Naive thymus-derived CD8-positive, alpha-beta T cell (primary cell): ENCODE measurements around the gene ZRANB1. TPM values are rescaled to one million over a fixed set of nuclear protein-coding genes. Genes with fewer than 3 reads are reported as not detected.

ENCODE experiments used
- ATAC-seq, 2 donors: fragments of 150-1000 bp; cut with Tn5 transposase in 1 of 2; sonication (Bioruptor Pico), chemical (Tn5 transposase) in 1 of 2; 1 replicate in 1 of 2; 2 replicates in 1 of 2; pipeline ENCODE4 v1.10.0; 2021; ENCODE audit warnings: mild to moderate bottlenecking in 2 of 2, moderate library complexity in 2 of 2
- POLR2A ChIA-PET: fragments of 350-600 bp; sonication (Branson Sonifier 250); formaldehyde crosslinking; loops from one replicate; lab custom pipeline; 2021; ENCODE audit warnings: antibody characterized with exemption; lab: Charles Lee
- DNase-seq, 10 donors: peaks; one replicate each; pipeline versions ENCODE4 v3.0.0 to v3.0.0-alpha.2; 2020 to 2022
- H3K27ac Mint-ChIP-seq, 10 donors: one replicate each; pipeline ENCODE4 v1.8.0; 2020 to 2022; ENCODE audit warnings: mild to moderate bottlenecking in 10 of 10, mixed read lengths in 10 of 10, moderate library complexity in 4 of 10, inconsistent platforms in 1 of 10
- H3K27me3 Mint-ChIP-seq, 5 donors: one replicate each; pipeline ENCODE4 v1.8.0; 2021 to 2022; ENCODE audit warnings: mixed read lengths in 5 of 5
- H3K36me3 Mint-ChIP-seq, 3 donors: one replicate each; pipeline ENCODE4 v1.8.0; 2020 to 2022; ENCODE audit warnings: mixed read lengths in 3 of 3, mild to moderate bottlenecking in 2 of 3, inconsistent platforms in 1 of 3
- H3K4me1 Mint-ChIP-seq, 4 donors: one replicate each; pipeline ENCODE4 v1.8.0; 2021 to 2022; ENCODE audit warnings: mixed read lengths in 4 of 4
- H3K4me3 Mint-ChIP-seq, 10 donors: one replicate each; pipeline ENCODE4 v1.8.0; 2020 to 2022; ENCODE audit warnings: mild to moderate bottlenecking in 10 of 10, mixed read lengths in 10 of 10, moderate library complexity in 6 of 10, inconsistent platforms in 1 of 10
- H3K9me3 Mint-ChIP-seq, 9 donors: one replicate each; pipeline ENCODE4 v1.8.0; 2020 to 2022; ENCODE audit warnings: mixed read lengths in 9 of 9, mild to moderate bottlenecking in 3 of 9, inconsistent platforms in 1 of 9, moderate library complexity in 1 of 9
- polyA plus RNA-seq, 3 donors: library from polyadenylated mRNA; unstranded; fragments of 300-500 nt; fragmentation: Illumina TruSeq; gene quantifications; one replicate each; pipeline ENCODE4 v1.2.3, GENCODE V29; 2021
- total RNA-seq, 8 experiments: library from RNA in 2 of 8; stranded (reverse) in 2 of 8; gene quantifications; one replicate each; pipeline ENCODE4 v1.2.3 and lab custom pipeline; 2021 to 2026

The ZRANB1 gene
- total RNA-seq (10 to 100 TPM; 24.8 to 25.0 TPM), polyA plus RNA-seq (10 to 100 TPM in 1 of 3 donors, 1 to 10 TPM in 2; 7.0 to 11.7 (median 9.0) TPM), total RNA-seq (lab: John Stamatoyannopoulos, UW) (63.2 to 104 (median 78.3) reads per million in 6 experiments)

- DNase-seq (no peak), ATAC-seq (no peak)
- peaks cover 0 to 43% (median 4%) of the 10 kb centered on the region in 3 donors for H3K36me3 Mint-ChIP-seq
- H3K4me1 Mint-ChIP-seq, result peaks cover 19 to 76% (median 64%) of the 10 kb centered on the region in 4 donors
- peak within 1 kb of the TSS in 3 of 10 donors; percentile 14 to 37 (median 21) for H3K27ac Mint-ChIP-seq
- no peaks in the 10 kb centered on the region for H3K27me3 Mint-ChIP-seq
- H3K9me3 Mint-ChIP-seq, result no peaks in the 10 kb centered on the region
- H3K4me3 Mint-ChIP-seq, result peak within 1 kb of the TSS in 9 of 10 donors; percentile 3 to 57 (median 28)
- POLR2A ChIA-PET, result no interaction called here
Measured at GRCh38 chr10:124941823-124942222, at the start of gene ZRANB1. TSS of gene ZRANB1 (plus strand) at chr10:124942123. CDS start at chr10:124942494, 371 bp downstream.

GRCh38 chr10:124892905-124893304 lies 49.0 kb upstream of the ZRANB1 start:
- POLR2A ChIA-PET, result no interaction called here
- H3K27me3 Mint-ChIP-seq, result peaks cover 0 to 15% (median 0%) of the 10 kb centered on the region in 5 donors
- H3K4me1 Mint-ChIP-seq, result no peaks in the 10 kb centered on the region
- H3K27ac Mint-ChIP-seq, result peak overlapping the region in 1 of 10 donors; percentile 18
- no peak for ATAC-seq
- H3K9me3 Mint-ChIP-seq, result no peaks in the 10 kb centered on the region
- no peak overlapping the region for H3K4me3 Mint-ChIP-seq
- DNase-seq, result no peak
- H3K36me3 Mint-ChIP-seq, result no peaks in the 10 kb centered on the region

- H3K4me1 Mint-ChIP-seq, result no peaks in the 10 kb centered on the region
- no peak for ATAC-seq
- no peak overlapping the region for H3K4me3 Mint-ChIP-seq
- H3K27me3 Mint-ChIP-seq, result peaks cover 4 to 27% (median 8%) of the 10 kb centered on the region in 5 donors
- POLR2A ChIA-PET, result no interaction called here
- H3K9me3 Mint-ChIP-seq, result no peaks in the 10 kb centered on the region
- no peak for DNase-seq
- no peaks in the 10 kb centered on the region for H3K36me3 Mint-ChIP-seq
- H3K27ac Mint-ChIP-seq, result no peak overlapping the region
Measured at GRCh38 chr10:124894569-124895215, 47.2 kb upstream of the ZRANB1 start.

DNA sequence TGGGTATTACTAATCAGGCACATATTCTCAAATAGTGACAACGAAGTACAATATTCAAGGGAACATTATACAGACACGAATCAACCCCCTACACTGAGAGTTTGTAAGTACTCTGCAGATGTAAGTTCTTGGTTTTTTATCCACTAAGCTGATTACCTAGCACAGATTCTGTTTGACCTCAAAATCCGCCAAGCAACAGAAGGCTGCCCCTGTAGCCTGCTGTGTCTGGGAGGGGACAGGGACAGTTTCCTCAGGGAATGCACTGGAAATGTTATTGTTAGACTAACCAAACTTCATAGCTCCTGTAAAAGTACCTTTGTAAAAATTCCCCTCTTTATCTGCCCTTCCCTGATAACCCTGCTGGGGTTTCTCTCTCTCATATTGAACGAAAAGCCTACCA lies 45.2 kb upstream of the ZRANB1 start:
- H3K9me3 Mint-ChIP-seq, result no peaks in the 10 kb centered on the region
- POLR2A ChIA-PET, result no interaction called here
- no peak overlapping the region for H3K4me3 Mint-ChIP-seq
- no peaks in the 10 kb centered on the region for H3K4me1 Mint-ChIP-seq
- peaks cover 4 to 35% (median 9%) of the 10 kb centered on the region in 5 donors for H3K27me3 Mint-ChIP-seq
- H3K36me3 Mint-ChIP-seq, result no peaks in the 10 kb centered on the region
- H3K27ac Mint-ChIP-seq, result no peak overlapping the region
- DNase-seq (no peak), ATAC-seq (no peak)

- H3K4me3 Mint-ChIP-seq, result no peak overlapping the region
- no peak for DNase-seq
- no peak for ATAC-seq
- no peaks in the 10 kb centered on the region for H3K36me3 Mint-ChIP-seq
- H3K9me3 Mint-ChIP-seq, result no peaks in the 10 kb centered on the region
- POLR2A ChIA-PET, result interaction anchor here (0.9 kb wide), 1 partner anchor 18 kb away, joined by 3 read pairs; no protein-coding TSS in a partner anchor
- no peak overlapping the region for H3K27ac Mint-ChIP-seq
- H3K4me1 Mint-ChIP-seq, result no peaks in the 10 kb centered on the region
- peaks cover 7 to 35% (median 15%) of the 10 kb centered on the region in 5 donors for H3K27me3 Mint-ChIP-seq
Measured at GRCh38 chr10:124898471-124898870, 43.5 kb upstream of the ZRANB1 start.

- Mint-ChIP-seq H3K27ac (peak overlapping the region in 1 of 10 donors; percentile 21), H3K4me3 (no peak overlapping the region), H3K9me3 (no peaks in the 10 kb centered on the region), H3K36me3 (no peaks in the 10 kb centered on the region), H3K27me3 (peaks cover 7 to 35% (median 15%) of the 10 kb centered on the region in 5 donors), H3K4me1 (no peaks in the 10 kb centered on the region)
- no peak for DNase-seq
- POLR2A ChIA-PET, result no interaction called here
- no peak for ATAC-seq
Measured at GRCh38 chr10:124899151-124899550, 42.8 kb upstream of the ZRANB1 start.

DNA sequence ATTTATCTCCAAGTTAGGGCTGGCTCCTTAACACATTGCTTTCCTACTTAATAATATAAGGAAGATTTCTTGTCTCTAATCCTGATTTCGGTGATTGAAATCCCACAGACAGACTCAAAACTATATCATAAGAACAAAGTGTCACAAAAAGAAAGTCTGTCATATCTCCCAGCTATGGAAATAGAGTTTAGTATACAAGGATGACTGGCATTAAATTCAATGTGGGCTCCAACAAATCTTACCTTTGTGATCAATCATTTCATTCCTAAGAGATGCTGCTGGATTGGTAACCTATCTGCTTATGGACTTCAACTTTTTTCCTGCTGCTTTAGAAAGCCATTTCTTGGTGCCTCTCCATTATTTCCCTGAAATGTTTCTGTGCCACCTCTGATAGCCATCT lies 39.5 kb upstream of the ZRANB1 start:
- no peaks in the 10 kb centered on the region for H3K9me3 Mint-ChIP-seq
- no peak for DNase-seq
- POLR2A ChIA-PET, result no interaction called here
- no peak for ATAC-seq
- no peaks in the 10 kb centered on the region for H3K36me3 Mint-ChIP-seq
- no peaks in the 10 kb centered on the region for H3K4me1 Mint-ChIP-seq
- peaks cover 7 to 26% (median 19%) of the 10 kb centered on the region in 5 donors for H3K27me3 Mint-ChIP-seq
- no peak overlapping the region for H3K27ac Mint-ChIP-seq
- no peak overlapping the region for H3K4me3 Mint-ChIP-seq

DNA sequence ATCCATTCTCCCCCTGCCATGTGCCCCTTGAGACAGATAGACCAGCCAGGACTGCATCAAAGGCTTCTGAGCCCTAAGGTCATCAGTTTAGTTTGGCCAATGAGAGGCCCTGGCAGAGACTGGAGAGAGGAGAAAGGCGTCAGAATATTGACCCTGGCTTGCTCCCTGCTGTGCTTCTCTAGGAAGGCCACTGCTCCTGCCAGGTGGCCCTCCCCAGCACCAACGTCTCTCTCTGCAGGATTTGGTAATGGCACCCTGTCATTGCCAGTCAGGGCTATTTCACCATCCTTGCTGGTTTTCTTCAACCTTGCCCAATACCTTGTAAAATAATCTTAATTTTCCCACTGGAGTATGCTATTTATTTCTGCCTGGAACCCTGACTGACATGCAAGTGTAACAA lies 38.8 kb upstream of the ZRANB1 start:
- H3K9me3 Mint-ChIP-seq, result no peaks in the 10 kb centered on the region
- ATAC-seq (no peak), DNase-seq (no peak)
- H3K4me1 Mint-ChIP-seq, result no peaks in the 10 kb centered on the region
- no peaks in the 10 kb centered on the region for H3K36me3 Mint-ChIP-seq
- no peak overlapping the region for H3K4me3 Mint-ChIP-seq
- H3K27ac Mint-ChIP-seq, result no peak overlapping the region
- H3K27me3 Mint-ChIP-seq, result peaks cover 9 to 26% (median 19%) of the 10 kb centered on the region in 5 donors
- POLR2A ChIA-PET, result no interaction called here

GRCh38 chr10:124904796-124905195 lies 37.1 kb upstream of the ZRANB1 start:
- POLR2A ChIA-PET, result no interaction called here
- Mint-ChIP-seq H3K27me3 (peaks cover 4 to 17% (median 12%) of the 10 kb centered on the region in 5 donors), H3K4me1 (no peaks in the 10 kb centered on the region), H3K4me3 (no peak overlapping the region), H3K27ac (no peak overlapping the region), H3K36me3 (no peaks in the 10 kb centered on the region), H3K9me3 (no peaks in the 10 kb centered on the region)
- no peak for DNase-seq
- ATAC-seq, result no peak

GRCh38 chr10:124906551-124907001 lies 35.3 kb upstream of the ZRANB1 start:
- Mint-ChIP-seq H3K27ac (no peak overlapping the region), H3K27me3 (peaks cover 4 to 19% (median 11%) of the 10 kb centered on the region in 5 donors), H3K4me1 (peaks cover 3 to 7% (median 5%) of the 10 kb centered on the region in 4 donors), H3K4me3 (no peak overlapping the region), H3K9me3 (no peaks in the 10 kb centered on the region), H3K36me3 (no peaks in the 10 kb centered on the region)
- POLR2A ChIA-PET, result no interaction called here
- no peak for ATAC-seq
- no peak for DNase-seq

DNA sequence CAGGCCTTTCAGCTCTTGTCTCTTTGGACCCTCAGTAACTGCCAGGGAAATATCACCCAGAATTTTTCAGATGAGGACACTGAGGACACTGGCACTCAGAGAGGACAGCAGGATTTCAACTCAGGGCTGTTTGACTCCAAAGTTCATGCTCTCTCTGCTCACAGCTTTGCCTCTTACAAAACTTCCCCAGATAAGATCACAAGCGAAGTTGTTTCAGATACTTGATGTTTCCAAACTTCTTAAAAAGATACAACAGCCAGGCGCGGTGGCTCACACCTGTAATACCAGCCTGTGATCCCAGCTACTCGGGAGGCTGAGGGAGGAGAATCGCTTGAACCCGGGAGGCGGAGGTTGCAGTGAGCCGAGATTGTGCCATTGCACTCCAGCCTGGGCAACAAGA lies 32.4 kb upstream of the ZRANB1 start:
- ATAC-seq, result no peak
- Mint-ChIP-seq H3K9me3 (no peaks in the 10 kb centered on the region), H3K27ac (no peak overlapping the region), H3K36me3 (no peaks in the 10 kb centered on the region), H3K27me3 (peaks cover 0 to 19% (median 3%) of the 10 kb centered on the region in 5 donors), H3K4me3 (no peak overlapping the region), H3K4me1 (peaks cover 3 to 11% (median 10%) of the 10 kb centered on the region in 4 donors)
- POLR2A ChIA-PET, result no interaction called here
- no peak for DNase-seq

DNA sequence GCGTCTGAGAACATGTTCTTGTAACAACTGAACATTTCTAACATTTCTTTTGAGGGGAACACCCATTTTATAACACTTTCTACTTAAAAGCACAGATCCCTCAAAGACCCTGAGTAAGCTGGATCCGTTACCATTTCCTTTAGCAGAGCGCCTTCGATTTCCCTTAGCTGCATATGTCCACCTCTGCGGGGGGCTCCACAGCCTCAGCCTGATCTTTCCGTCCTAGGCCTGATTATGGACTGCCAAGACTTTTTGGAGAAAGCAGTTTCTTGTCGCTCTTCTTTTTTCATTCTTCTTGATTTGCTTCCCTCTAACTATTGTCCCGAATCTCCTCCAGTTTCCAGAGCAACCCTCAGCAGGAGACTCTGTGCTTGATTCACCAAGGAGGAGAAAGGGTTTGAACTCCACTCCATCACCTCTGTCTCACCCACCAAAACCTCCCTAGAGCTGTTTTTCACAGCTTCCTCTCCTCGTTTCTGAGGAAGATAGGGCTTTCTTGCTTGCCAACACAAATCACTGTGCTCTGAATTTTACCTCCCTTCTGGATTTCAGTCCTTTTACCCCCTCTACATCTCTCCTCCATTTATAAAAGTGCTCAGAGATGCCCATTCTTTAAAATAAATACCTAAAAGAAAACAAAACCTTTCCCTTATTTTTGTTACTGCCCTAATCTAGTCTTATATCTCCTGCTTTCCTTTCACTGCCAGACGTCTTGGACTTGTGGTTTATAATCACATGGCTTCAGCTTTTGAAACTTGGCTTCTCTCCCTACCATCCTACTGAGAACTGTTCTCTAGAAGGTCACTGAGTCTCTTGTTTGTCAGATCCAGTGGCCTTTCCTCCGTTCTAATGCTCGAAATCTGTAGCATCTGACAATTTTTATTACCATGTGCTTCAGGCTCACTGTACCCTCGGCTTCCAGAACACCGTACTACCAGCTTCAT lies 30.5 kb upstream of the ZRANB1 start:
- ATAC-seq (no peak), DNase-seq (no peak)
- POLR2A ChIA-PET, result no interaction called here
- peaks cover 7 to 24% (median 16%) of the 10 kb centered on the region in 4 donors for H3K4me1 Mint-ChIP-seq
- H3K27ac Mint-ChIP-seq, result peak overlapping the region in 2 of 10 donors; percentile 18 to 29
- H3K9me3 Mint-ChIP-seq, result no peaks in the 10 kb centered on the region
- no peaks in the 10 kb centered on the region for H3K36me3 Mint-ChIP-seq
- no peak overlapping the region for H3K4me3 Mint-ChIP-seq
- H3K27me3 Mint-ChIP-seq, result peaks cover 0 to 17% (median 3%) of the 10 kb centered on the region in 5 donors
